GM19043 (cell line): Measurements from ENCODE around the gene TBC1D5.
"Not testable (repeated sequence)": the region's sequence is repeated elsewhere in the genome, so short reads cannot be mapped to it uniquely, and the experiment has no call there.

Experiments
- ATAC-seq: cut with Tn5 transposase; IDR thresholded peaks from one replicate; pipeline ENCODE4 v1.9.1; 2021; ENCODE audit warnings: low read depth; ENCODE audit not compliant: unreplicated experiment

The TBC1D5 gene

GRCh38 chr3:17500618-17501017, 241.8 kb downstream of the TBC1D5 start:
- no peak for ATAC-seq

- ATAC-seq = no peak
Observed at GRCh38 chr3:17494117-17494809, 248.2 kb downstream of the TBC1D5 start.

GRCh38 chr3:17491601-17492000, 250.8 kb downstream of the TBC1D5 start:
- ATAC-seq = no peak

GRCh38 chr3:17491190-17491589, 251.2 kb downstream of the TBC1D5 start:
- not testable (repeated sequence) for ATAC-seq

GRCh38 chr3:17489139-17489538, 253.3 kb downstream of the TBC1D5 start:
- ATAC-seq = no peak

- ATAC-seq = no peak
Observed at GRCh38 chr3:17481116-17481515, 261.3 kb downstream of the TBC1D5 start.

GRCh38 chr3:17479681-17480405, 262.6 kb downstream of the TBC1D5 start:
- no peak for ATAC-seq

- no peak for ATAC-seq
Observed at GRCh38 chr3:17478673-17479072, 263.8 kb downstream of the TBC1D5 start.

GRCh38 chr3:17473761-17474160, 268.7 kb downstream of the TBC1D5 start:
- ATAC-seq = no peak

GRCh38 chr3:17469954-17470353, 272.5 kb downstream of the TBC1D5 start:
- no peak for ATAC-seq

- no peak for ATAC-seq
Observed at GRCh38 chr3:17469520-17469919, 272.9 kb downstream of the TBC1D5 start.

- ATAC-seq = no peak
Observed at GRCh38 chr3:17466028-17466427, 276.4 kb downstream of the TBC1D5 start.

- ATAC-seq = no peak
Observed at GRCh38 chr3:17459470-17459993, 282.9 kb downstream of the TBC1D5 start.

- ATAC-seq = no peak
Observed at GRCh38 chr3:17456650-17457049, 285.8 kb downstream of the TBC1D5 start.

- ATAC-seq = no peak
Observed at GRCh38 chr3:17456046-17456445, 286.4 kb downstream of the TBC1D5 start.

- no peak for ATAC-seq
Observed at GRCh38 chr3:17444865-17445264, 297.6 kb downstream of the TBC1D5 start.

GRCh38 chr3:17443142-17443541, 299.3 kb downstream of the TBC1D5 start:
- no peak for ATAC-seq

- ATAC-seq = no peak
Observed at GRCh38 chr3:17442332-17443049, 299.9 kb downstream of the TBC1D5 start.

GRCh38 chr3:17433876-17434275, 308.6 kb downstream of the TBC1D5 start:
- ATAC-seq = no peak

GRCh38 chr3:17432236-17432635, 310.2 kb downstream of the TBC1D5 start:
- ATAC-seq = no peak

- no peak for ATAC-seq
Observed at GRCh38 chr3:17431484-17432045, 310.9 kb downstream of the TBC1D5 start.
